HG02840 (cell line): Measurements from ENCODE around the gene GRID2.
"Not testable (repeated sequence)": the region's sequence is repeated elsewhere in the genome, so short reads cannot be mapped to it uniquely, and the experiment has no call there.

Source experiments
- ATAC-seq: cut with Tn5 transposase; IDR thresholded peaks from one replicate; pipeline ENCODE4 v1.9.1; 2021; ENCODE audit warnings: mild to moderate bottlenecking, moderate library complexity, moderate number of reproducible peaks; ENCODE audit not compliant: unreplicated experiment, low FRiP score

The GRID2 gene

GRCh38 chr4:93359586-93359985 lies 1055.8 kb downstream of the GRID2 start:
- no peak for ATAC-seq

GRCh38 chr4:93366169-93366755 lies 1062.5 kb downstream of the GRID2 start:
- ATAC-seq: not testable (repeated sequence)

- ATAC-seq: no peak
Observed at GRCh38 chr4:93368968-93369367, 1065.2 kb downstream of the GRID2 start.

- no peak for ATAC-seq
Observed at GRCh38 chr4:93370256-93370655, 1066.5 kb downstream of the GRID2 start.

GRCh38 chr4:93373893-93374860 lies 1070.4 kb downstream of the GRID2 start:
- no peak for ATAC-seq

- no peak for ATAC-seq
Observed at GRCh38 chr4:93384241-93384640, 1080.5 kb downstream of the GRID2 start.

- ATAC-seq: no peak
Observed at GRCh38 chr4:93384887-93385286, 1081.1 kb downstream of the GRID2 start.

- no peak for ATAC-seq
Observed at GRCh38 chr4:93394545-93395081, 1090.8 kb downstream of the GRID2 start.

GRCh38 chr4:93396272-93396671 lies 1092.5 kb downstream of the GRID2 start:
- ATAC-seq: no peak

GRCh38 chr4:93403571-93403970 lies 1099.8 kb downstream of the GRID2 start:
- no peak for ATAC-seq

- ATAC-seq: no peak
Observed at GRCh38 chr4:93407493-93408275, 1103.9 kb downstream of the GRID2 start.

GRCh38 chr4:93409035-93409434 lies 1105.3 kb downstream of the GRID2 start:
- ATAC-seq: no peak

- no peak for ATAC-seq
Observed at GRCh38 chr4:93414041-93414550, 1110.3 kb downstream of the GRID2 start.

- no peak for ATAC-seq
Observed at GRCh38 chr4:93416344-93417128, 1112.8 kb downstream of the GRID2 start.

GRCh38 chr4:93431371-93431770 lies 1127.6 kb downstream of the GRID2 start:
- ATAC-seq: no peak

GRCh38 chr4:93433840-93434239 lies 1130.1 kb downstream of the GRID2 start:
- no peak for ATAC-seq

GRCh38 chr4:93436000-93436626 lies 1132.3 kb downstream of the GRID2 start:
- no peak for ATAC-seq

- ATAC-seq: no peak
Observed at GRCh38 chr4:93437991-93438390, 1134.2 kb downstream of the GRID2 start.

GRCh38 chr4:93444860-93445259 lies 1141.1 kb downstream of the GRID2 start:
- ATAC-seq: no peak
